SIG-M5 (cell line): ENCODE results near the gene KIAA0825.

Source experiments
- DNase-seq: peaks from one replicate; lab custom pipeline; 2025; lab: John Stamatoyannopoulos, UW

Gene KIAA0825

DNA sequence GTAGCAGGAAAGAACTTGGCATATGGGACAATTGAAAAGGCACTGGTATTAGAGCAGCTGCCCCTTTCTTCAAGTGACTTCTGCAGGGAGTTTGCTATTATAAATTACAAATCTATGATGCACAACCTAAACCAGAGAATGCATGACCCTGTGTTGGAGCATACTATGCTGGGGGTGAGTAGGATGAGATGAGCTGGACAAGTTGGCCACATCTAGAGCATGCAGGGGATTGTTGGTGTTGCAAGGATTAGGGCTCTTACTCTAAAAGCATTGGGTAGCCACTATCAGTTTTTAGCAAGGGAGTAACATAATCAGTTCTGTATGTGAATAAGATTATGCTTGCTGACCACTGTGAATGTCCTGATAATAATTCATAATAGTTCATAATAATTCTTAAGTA is 186.7 kb downstream of the KIAA0825 start:
- DNase-seq, result no peak

- DNase-seq, result no peak
Observed at GRCh38 chr5:94429566-94429965, 188.8 kb downstream of the KIAA0825 start.

GRCh38 chr5:94425396-94425795 is 193.0 kb downstream of the KIAA0825 start:
- DNase-seq, result no peak

DNA sequence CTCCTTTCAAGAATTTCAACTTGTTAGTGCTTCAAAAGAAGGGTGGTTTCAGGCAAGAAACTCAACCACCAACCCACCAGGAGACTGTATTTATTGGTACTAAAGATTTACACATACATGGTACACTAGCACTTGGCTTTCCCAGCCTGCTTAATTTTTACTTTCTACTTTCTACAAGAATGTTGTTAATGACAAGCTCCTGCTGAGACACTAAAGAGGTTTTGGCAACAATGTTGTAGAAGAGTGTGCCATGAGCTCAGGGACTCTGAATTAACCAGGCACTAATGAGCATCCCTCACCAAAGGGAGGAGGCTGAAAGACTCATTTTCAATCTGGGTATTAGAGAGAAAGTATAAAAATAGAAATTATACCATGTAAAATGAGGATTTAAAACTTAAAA is 195.0 kb downstream of the KIAA0825 start:
- no peak for DNase-seq

GRCh38 chr5:94422812-94423211 is 195.6 kb downstream of the KIAA0825 start:
- no peak for DNase-seq

- DNase-seq, result no peak
Observed at GRCh38 chr5:94420885-94421284, 197.5 kb downstream of the KIAA0825 start.

GRCh38 chr5:94415798-94416197 is 202.6 kb downstream of the KIAA0825 start:
- no peak for DNase-seq

- DNase-seq, result no peak
Observed at GRCh38 chr5:94409440-94409839, 209.0 kb downstream of the KIAA0825 start.

GRCh38 chr5:94407023-94407422 is 211.4 kb downstream of the KIAA0825 start:
- DNase-seq, result no peak

GRCh38 chr5:94403483-94403882 is 214.9 kb downstream of the KIAA0825 start:
- DNase-seq, result no peak

DNA sequence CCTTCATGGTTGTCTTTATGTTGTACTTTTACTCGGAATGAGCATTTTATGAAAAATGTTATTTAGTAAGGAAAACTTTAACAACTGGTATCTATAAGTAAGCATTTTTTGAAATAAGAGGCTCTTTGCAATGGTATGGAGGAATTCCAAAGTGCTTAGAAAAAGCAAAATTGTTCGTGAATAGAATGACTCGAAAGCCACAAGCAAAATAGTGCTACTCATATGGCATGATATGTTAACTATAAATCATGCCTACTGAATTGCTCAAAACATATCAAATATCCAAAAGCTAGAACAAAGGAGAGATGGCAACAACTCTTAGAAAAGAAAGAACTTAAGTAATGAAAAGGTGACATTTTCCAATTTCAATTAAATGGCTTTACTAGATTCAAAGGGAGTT is 216.3 kb downstream of the KIAA0825 start:
- DNase-seq, result no peak

DNA sequence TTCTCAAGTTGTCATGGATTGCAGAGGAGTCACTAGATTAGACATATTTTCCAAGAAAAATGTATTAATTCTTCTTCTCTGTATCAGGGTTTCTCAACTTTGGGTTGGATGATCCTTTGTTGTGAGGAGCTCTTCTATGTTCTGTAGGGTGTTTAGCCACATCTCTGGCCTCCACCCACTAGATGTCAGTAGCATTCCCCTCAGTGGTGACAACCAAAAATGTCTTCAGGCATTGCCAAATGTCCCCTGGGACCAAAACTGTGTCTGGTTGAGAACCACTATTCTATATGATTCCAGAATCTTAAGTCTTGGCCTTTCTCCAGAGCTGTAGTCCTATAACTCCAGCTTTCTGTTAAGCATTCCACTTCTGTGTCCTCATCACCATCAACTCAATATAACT is 220.9 kb downstream of the KIAA0825 start:
- no peak for DNase-seq

DNA sequence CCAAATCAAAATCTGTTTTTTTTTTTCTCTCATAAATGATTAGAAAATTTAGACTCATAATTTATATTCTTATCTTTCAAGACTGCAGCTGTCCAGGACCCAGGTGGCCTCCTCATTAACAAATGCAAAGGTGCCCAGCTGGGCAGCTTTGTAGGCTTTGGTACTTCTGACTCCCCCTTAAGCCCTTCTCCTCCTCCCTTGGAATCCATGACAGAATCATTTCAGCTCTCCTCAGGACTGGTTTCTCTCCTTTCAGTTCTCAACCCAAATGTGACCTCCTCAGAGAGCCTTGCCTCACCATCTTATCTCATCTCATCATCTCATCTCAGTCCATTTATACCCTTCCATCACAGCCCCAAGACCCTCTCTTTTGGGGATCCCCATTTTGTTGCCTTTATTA is 221.7 kb downstream of the KIAA0825 start:
- DNase-seq, result no peak

DNA sequence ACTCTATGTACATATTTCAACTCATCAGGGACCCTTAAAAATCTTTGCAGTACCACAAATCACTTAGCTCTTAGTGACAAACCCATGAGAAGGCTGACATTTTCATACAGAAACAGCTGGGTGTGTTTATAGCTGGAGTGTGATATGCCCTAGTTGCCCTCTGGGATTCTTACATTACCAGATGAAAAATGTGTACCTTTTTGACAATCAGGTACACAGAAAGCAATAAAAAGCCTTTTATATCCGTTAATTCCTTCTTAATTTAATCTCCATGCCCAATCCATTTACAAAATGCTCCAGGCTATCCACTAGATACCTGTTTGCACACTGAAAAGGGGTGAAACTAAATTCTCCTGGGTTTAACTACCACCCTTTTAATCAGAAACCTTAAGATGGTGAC is 222.9 kb downstream of the KIAA0825 start:
- no peak for DNase-seq

DNA sequence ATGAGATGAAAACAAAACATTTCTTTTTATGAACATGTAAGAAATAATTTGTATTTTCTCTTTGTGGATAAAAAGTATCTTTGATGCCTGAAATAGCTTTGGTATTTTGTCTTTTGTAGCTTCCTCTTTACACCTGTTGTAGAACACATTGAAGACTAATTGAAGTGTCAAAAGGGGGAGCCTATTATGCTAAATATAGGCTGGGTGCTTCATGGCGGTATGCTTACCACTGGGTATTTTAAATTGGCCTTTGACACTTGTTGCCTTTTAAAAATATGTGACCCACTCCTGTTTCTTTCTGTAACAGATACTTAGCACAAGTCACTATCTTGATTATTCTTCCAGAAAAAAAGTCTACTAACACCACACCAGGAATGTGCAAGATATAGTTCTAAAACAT is 226.4 kb downstream of the KIAA0825 start:
- no peak for DNase-seq

GRCh38 chr5:94389515-94389899 is 228.9 kb downstream of the KIAA0825 start:
- no peak for DNase-seq

- DNase-seq, result no peak
Observed at GRCh38 chr5:94388773-94389514, 229.5 kb downstream of the KIAA0825 start.

GRCh38 chr5:94385767-94386166 is 232.6 kb downstream of the KIAA0825 start:
- no peak for DNase-seq

GRCh38 chr5:94378062-94378461 is 240.3 kb downstream of the KIAA0825 start:
- no peak for DNase-seq

DNA sequence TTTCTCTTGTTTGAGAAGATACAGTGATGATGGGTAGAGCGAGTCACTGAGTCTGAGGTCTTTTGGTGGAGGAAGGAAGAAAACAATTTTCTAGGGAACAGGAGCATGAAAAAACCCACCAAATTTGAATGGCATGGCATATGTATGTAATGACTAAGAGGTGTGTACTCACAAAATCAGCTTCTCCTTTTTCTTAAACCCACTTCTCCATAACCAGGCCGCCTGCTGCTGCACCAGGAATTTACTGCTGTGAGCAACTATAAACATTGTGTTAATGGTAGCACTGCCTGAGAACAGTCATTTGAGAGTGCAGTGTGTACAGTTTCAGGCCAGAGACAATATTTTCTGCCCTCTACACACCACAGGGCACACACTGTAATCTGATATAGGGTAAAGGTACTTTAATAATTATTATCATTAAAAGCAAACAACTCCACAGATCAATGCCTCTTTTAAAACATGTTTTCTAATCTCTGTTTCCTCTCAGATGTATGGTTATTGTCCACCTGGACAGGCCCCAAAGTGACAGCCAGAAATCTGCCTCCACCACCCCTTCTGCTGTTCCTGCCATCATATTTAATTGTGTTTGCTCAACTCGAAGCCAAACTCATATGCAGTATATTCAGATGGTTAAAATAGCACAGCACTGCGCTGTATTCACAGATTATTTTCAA is 241.6 kb downstream of the KIAA0825 start:
- DNase-seq, result peak; percentile 56

- no peak for DNase-seq
Observed at GRCh38 chr5:94375801-94376200, 242.6 kb downstream of the KIAA0825 start.

- DNase-seq, result no peak
Observed at GRCh38 chr5:94374336-94374735, 244.1 kb downstream of the KIAA0825 start.

DNA sequence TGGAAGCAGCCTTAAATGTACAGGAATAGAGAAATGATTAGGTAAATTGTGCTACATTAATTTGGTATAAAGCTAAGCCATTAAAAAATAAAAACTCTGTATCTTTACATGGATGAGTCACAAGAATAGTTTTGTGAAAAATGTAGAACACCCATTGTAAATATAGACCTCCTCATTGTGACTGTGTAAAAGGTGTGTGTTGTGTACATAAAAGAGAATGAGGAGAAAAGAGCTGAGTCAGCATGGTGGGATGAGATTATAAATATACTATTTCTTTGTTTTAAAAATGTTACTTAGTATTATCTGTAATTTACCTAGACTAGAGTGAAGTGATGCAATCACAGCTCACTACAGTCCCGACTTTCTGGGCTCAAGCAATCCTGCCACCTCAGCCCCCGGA is 250.5 kb downstream of the KIAA0825 start:
- DNase-seq, result no peak

GRCh38 chr5:94366811-94367210 is 251.6 kb downstream of the KIAA0825 start:
- DNase-seq, result no peak
